Brain pericyte (primary cell): ENCODE data around the gene MTCL3.

Experiments
- DNase-seq: peaks from one replicate; pipeline ENCODE4 v3.0.0-alpha.2; 2012; ENCODE audit warnings: low read depth, low spot score

The MTCL3 gene

DNA sequence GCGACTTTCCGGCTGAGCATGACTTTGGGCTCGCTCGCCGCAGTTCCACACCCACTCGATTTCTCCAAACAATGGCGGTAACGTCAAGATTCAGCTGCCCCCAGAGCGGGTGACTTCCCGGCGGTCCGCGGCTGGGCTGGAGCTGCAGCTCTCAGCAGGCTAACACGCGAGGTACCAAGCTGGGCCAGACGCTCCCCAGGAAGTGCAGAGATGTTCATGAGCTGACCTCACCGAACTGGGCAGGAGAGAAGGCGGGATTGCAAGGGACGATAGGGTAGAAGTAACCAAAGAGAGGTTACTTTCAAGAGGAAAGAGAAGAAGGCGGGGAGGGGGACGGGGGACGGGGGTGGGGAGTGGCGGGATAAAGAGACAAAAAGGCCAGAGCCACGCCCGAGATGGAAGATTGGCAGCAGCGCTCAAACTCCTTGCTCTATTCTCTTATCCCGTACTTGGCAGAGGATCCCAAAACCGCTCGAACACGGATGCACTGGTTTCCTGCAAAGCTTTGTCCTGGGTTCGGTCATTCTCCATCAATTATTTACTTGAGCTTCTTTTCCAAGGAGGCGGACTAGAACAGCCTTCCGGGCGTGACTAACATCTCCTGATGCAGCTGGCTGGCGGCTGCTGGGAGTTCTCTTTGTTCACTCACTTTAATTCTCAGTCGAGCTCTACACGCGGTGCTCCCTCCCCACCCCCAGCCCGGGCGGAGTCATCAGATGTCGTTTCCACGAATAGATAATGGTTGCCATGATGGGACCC lies at the start of gene MTCL3:
TSS of gene MTCL3 (minus strand) at position 626 of the 759 bp plus-strand sequence.
- DNase-seq = no peak

DNA sequence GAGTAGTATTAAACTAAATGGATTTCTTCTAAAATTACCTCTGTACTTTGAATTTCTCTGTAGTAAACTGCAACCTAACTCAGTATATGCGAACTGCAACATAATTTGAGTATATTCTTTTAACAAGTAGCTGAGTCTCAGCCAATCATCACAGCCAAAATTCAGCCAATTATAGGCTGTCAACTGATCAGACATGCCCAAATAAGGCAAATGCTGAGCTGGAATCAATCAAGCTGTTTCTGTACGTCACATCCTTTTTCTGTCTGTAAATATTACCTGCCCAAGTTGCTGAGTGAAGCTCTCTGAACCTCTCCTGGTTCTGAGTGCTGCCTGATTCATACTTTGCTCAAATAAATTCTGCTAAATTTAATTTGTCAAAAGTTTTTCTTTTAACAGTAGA lies 48.3 kb upstream of the MTCL3 start:
- DNase-seq = no peak

DNA sequence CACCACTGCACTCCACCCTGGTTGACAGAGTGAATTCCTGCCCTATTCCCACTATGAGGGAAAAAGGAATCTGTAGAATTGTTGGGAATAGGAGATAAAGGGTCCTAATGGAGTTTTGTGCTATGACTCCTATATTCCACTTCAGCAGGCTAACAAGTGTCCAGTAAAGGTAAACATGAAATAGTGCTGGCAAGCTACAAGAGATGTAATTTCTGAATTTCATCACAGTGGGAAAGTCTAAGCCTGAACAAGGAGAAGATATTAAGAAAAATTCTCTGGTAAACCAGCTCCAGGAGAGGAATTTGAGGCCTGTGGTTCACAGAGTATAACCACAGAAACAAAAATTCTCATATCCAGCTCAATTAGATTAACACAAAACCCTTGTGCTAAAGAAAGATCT lies 47.5 kb upstream of the MTCL3 start:
- no peak for DNase-seq

DNA sequence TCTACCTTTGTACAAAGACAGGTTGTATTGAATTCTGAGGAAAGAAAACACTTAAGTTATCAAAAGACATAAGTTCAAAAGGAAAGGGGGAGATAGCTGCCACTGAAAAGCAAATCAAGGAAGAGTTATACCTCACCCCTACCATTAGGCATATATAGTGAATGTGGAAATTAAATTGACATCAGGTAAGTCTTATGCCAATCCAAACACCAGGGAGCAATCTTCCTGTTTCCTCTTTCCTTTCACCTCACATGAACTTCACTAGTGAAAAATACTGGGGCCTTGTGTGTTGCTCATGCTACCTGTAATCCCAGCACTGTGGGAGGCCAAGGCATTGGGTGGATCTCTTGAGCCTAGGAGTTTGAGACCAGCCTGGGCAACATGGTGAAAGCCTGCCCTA lies 47.0 kb upstream of the MTCL3 start:
- DNase-seq = no peak

DNA sequence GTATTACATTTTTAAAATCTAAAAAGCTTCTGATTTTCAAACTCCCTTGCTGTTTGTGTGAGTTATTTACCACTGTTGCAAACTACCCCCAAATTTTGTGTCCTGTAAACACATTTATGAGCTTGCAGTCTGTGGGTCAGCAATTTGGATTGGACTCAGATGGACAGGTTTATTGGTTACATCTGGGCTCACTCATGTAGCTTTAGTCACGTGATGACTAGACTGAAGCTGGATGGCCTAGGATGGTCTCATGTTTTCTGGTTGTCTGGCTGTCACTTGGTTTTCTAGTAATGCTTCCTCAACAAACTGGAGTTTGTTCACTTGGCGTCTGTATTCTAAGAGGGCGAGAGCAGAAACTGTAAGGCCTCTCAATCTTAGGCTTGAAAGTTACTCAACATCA lies 45.6 kb upstream of the MTCL3 start:
- DNase-seq = no peak

DNA sequence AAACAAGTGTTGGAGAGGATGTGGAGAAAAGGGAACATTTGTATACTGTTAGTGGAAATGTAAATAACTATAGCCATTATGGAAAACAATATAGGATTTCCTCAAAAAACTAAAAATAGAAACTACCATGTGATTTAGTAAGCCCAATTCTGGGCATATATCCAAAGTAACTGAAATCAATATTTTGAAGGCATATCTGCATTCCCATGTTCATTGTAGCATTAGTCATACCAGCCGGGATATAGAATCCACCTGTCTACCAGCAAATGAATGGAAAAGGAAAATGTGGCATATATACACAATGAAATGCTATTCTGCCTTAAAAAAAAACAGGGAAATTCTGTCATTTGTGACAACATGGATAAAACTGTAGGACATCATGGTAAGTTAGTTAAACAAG lies 42.5 kb upstream of the MTCL3 start:
- DNase-seq = no peak

DNA sequence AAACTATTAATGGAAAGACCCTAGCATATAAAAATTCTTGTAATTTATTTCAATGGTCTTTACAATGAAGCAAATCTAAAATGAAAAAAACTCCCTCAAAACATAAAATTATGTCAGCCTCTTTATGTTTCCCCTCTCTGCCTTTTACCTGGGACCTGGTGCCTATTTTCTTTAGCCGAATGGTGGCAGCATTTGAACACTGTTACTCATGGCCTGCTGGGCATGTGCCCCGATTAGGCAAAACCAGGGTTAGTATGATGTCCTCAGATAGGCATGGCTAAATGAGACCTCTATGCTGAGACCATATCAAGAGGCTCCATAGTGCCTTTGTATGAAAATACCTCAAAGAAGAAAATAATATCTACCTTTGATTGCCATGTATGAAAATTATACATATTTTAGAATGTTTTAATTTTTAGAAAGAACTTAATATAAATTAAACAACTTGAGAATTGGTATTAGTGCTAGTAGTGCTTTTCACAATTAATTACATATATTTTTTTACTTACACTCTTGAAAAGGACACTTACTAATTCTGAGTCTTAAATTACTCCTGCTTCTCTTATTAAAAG lies 35.4 kb upstream of the MTCL3 start:
- DNase-seq = no peak

DNA sequence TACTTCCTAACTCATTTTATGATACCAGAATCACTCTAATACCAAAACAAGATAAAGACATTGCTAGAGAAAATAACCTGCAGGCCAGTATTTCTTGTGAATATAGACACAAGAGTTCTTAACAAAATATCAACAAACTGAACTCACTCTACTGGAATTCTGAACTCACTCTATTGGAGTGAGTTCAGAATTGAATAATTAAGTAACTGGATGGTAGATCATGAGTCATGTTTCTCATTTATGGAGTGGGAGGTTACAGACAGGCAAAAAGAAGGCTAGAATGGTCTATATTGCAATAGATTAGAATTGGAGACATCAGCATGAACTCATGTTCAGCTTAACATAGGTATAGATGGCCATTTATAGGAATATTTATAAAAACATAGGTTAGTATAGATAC lies 31.3 kb upstream of the MTCL3 start:
- no peak for DNase-seq

DNA sequence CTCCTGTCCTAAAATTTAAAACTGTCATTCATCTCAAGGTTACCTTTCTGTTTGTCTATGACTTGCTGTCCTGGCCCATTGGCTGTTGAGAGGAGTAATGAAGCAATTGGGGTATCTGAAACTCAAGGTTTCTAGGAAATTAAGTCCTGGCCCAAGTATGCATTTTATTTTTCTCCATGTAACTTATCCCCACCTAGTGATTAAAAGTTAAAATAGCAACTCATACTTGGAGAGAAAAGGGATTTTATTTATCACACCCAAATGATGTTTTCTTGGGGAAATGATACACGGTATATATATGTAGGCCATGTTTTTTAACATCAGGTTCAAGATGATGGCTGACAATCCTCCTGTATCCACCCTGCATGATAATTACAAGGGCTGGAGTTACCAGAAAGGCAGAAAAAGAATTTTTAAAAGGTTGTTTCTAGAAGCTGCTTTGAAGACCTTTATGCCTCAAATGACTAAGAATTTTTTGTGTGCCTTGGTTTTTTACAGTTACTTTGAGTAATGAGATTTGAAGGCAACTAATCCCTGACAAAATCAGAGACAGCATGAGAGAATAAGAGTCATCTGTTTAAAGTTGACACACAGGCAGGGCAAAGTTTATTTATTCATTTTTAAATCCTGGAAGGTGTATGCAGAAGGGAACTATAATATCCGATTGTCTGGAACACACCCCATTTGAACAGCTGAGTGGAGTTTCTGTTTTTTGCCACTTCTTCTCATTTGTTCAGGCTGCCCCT lies 28.9 kb upstream of the MTCL3 start:
- DNase-seq = no peak

DNA sequence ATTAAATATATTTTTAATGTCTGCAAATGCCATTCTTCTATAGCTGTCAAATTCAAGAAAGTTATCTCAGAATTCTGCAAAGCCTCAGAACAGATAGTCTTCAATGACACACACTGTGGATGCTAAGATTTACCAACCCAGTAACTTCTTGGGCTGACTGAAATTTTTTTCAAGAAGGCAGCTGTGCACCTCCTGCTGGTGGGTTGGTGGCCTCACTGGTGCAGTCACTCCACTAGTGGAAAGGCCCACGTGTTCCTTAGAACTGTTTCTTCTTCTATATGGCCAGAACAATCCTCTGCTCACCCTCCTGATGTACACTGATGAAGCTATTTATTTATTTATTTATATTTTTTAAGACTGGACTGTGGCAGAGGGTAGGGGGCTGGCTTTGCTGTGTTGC lies 28.1 kb upstream of the MTCL3 start:
- no peak for DNase-seq

DNA sequence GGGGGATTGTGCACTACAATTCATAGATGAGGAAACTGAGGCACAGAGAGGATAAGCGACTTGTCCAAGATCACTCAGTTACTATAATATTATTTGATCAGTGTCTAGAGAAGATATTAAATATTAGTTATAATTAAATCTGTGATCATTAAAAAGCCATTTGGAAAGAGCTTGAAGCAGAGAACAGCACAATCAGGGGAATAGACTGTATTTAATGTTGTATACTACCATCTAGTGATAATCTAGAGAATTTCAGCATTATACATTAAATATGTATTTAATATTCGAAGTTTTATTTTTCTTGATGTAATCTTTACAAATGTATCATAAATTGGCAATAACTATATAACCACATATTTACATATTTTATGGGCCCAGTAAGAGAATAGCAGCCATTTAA lies 20.1 kb upstream of the MTCL3 start:
- DNase-seq = no peak

DNA sequence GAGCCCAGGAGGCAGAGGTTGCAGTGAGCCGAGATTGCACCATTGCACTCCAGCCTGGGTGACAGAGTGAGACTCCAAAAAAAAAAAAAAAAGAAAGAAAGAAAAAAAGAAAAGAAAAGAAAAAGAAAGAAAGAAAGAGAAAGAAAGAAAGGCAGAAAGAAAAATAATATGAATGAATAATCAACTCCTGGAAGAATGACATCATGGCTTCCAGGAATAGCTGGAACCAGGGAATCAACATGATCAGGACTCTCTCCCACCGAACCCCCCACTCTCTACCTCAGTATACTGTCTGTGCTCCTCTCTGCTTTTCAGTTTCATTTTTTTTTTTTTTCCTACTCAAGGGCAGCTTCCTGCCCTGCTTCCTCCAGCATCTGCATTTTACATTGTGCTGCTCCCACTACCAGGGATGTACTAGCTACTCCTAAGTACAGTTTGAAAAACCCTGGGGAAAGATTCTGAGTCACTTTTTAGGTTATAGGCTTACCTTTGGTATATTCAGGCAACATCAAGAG lies 19.7 kb upstream of the MTCL3 start:
- no peak for DNase-seq

DNA sequence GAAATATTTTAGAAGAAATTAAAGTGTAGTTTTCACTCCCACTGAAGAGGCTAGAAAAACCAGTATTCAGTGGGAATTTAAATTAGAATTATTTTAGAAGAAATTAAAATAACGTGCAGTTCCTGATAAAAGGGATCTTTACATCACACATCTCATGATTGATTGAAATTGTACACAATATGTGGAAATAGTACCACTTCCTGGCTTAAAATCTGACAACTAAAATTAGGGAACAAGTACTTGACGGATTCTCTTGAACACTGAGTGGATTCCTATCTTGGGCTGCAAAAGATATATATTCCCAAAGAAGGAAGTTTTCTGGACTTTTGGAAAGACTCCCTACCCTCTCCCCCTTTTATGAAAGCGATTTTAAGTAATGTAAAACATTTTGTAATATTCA lies 14.6 kb upstream of the MTCL3 start:
- no peak for DNase-seq

DNA sequence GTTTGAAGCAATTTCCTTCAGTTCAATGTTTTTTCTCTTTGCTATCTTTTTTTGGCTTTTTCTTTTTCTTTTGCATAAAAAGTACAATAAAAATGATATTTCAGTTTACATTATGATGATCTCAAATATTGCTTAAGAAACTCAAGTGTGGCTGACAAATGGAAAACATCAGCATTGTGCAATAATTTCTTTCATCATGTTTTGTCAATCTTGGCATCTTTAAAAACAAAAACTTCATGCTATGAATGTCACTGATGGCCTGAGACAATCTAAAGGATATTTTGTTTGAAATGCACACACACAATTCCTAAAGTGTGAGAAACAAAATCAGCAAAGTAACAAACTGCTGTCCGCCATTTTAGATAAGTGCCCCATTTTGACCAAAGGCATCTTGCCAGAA lies 13.9 kb upstream of the MTCL3 start:
- DNase-seq = no peak

DNA sequence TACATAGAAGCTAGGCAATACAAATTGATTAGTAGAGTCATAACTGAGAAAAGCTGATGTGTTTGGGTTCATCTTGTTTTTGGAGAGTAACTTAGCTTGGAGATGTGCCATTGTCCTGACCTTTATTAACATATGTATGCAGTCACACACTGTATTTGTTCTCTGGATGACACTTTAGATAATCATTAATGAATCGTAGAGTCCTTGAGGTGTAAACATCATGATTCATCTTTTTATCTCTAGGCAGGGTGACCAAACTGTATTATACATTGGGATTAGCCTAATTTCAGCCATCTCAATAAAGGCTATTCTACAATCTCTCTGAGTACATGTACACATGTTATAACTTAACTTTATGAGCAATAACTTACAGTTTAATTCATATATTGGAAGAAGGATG lies 3.6 kb upstream of the MTCL3 start:
- no peak for DNase-seq

DNA sequence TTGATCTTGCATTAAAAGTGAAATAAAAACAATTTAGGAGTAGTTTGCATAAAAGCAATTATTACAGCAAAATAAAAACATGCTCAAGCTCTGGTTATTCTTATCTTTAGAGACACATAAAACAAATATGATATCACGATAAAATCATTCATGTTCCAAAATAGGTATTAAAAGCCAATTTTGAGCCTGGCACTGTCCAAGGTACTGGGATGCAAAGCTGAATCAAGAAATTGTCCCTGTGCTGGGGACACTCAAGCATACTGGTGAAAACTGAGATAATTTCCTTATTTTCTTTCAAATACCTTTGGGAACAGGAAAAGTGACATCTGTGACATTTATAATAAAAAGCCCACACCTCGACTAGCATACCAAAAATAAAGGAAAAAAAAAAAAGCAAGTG lies 931 bp upstream of the MTCL3 start:
- no peak for DNase-seq

DNA sequence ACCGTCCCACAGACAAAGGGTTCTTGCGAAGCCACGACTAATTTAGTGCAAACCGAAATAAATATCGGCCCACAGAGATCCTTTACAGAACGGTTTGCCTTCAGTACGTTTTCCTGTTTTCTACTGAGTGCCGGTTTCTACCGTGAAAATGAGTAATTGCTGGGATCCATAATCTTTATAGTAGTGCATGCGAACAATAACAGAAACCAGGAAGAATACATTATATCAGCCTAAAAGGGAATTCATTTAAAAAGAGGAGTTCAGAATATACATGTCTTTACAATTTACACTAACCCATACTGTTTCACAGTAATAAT lies 292 bp upstream of the MTCL3 start:
- no peak for DNase-seq

DNA sequence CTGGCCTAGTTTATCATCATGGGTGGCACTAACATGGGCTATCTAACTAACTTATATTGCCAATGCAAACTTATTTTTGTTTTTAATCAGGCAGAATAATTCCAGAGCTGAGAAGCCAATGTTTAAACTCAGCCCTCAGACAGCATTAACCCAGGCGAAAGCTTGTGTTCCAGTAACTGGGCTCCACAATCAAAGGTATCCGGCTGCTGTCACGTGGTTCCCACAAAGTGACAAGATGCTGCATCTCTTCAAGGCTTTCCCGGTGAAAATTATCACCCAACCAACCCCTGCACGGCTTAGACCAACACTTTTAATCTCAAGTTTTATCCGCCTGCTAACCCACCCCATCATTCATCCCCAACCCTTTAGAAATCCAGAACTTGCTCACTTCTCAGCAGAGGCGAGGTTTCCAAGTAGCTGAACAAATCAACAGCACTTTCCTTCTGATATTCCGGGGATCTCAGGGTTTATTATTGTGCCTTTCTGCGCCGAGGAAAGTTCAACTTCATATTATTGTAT lies 885 bp downstream of the MTCL3 start:
- DNase-seq = no peak

DNA sequence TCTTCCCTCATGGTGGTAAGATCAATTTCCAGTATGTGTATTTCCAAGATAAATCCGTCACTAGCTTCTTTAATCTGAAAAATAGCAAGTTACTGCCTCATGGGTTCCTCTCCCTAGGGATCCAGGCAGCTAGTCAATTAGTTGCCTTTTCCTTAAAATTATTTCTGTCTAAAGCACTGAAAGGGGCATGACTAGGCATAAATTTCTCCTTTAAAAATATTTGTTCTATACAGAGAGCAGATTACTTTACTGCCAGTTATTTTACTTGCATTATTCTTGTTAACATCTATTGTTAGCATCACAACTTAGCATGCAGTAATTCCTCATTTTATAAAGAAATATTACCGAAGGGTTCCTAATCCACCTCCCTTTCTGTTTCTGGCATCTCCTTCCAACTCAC lies 1.4 kb downstream of the MTCL3 start:
- no peak for DNase-seq

DNA sequence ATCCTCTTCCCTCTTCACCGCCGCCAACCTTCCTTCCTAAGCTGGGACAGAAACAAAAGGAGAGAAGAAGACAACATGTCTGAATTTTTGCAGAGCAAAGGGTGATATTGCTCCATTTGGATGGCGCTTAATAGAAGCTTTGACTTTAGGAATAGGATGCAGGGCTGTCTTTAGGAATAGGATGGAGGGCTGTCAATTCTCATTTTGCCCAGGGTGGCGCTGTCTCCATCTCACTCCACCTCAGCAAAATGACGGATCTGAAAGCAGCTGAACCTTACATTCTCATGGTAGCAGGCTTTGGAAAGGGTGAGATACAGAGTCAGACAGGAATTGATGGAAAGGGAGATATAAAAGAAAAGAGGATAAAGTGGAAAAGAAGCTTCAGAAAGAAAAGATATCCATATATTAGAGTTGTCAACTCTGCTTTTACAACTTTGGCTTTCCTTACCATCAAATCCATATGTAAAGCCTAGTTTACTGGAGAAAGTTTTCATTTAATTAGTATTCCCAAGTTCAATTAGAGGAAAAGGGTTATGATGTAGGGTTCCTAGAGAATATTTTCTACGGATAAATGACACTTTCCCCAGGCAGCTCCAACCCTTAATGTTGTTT lies 2.4 kb downstream of the MTCL3 start:
- DNase-seq = no peak

DNA sequence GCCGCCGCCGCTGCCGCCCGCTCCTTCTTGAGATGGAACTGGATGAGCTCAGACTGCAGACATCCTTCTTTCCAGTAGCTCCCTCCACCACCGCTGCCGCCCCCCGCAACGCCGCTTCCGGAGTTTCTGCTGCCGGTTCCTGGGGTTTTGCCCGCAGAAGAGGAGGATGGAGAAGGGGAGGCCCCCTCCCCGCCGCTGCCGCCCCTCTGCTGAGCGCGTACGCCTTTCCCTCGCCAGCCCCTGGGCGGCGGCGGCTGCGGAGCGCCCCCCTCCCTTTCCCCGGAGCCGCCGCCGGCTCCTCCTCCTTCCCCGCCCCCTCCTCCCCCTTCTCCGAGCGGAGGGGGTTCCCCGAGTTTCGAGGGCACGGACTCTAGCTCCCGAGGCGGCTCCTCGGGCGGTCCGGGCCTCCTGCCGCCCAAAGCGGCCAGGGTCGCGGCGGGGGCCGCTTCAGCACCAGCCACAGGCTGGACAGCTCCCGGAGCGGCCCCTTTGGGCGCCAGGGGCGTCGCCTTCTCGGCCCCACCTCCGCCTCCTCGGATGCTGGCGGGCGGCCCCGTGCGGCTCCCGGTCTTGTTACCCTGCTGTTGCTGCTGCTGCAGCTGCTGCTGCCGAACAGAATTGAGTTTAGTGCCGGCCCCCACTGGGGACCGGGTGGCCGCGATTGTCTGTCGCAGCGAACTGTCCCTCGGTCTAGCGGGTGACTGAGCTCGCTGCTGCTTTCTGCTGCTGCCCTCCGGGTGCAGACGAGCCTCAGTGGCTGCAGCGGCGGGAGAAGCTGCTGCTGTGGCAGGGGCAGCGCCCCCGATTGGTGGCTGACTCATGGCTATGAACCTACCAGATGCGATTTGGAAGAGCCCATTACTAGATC lies 3.1 kb downstream of the MTCL3 start:
- DNase-seq = peak; percentile 20
